Endothelial cell of umbilical vein (primary cell): ENCODE results near the gene HOXB5. TPM values are rescaled to one million over a fixed set of nuclear protein-coding genes. Genes with fewer than 3 reads are reported as not detected.

Experiments used
- Bru-seq: library from RNA; stranded (reverse); fragments of 400-500 nt; gene quantifications from one replicate; lab custom pipeline; 2021; lab: Mats Ljungman, UMichigan
- BruChase-seq, 2 experiments: library from RNA; stranded (reverse); fragments of 400-500 nt; gene quantifications; one replicate each; lab custom pipeline; 2021; lab: Mats Ljungman, UMichigan
- BruUV-seq: library from RNA; stranded (reverse); fragments of 400-500 nt; replicated peaks from 2 replicates; lab custom pipeline; 2021; lab: Mats Ljungman, UMichigan
- CTCF ChIA-PET: fragments of 300-600, 350-600 bp; sonication (Branson Sonifier 250); formaldehyde crosslinking; loops from one replicate; lab custom pipeline; 2021; ENCODE audit warnings: antibody characterized with exemption, inconsistent platforms; lab: Charles Lee
- POLR2A ChIA-PET: fragments of 300-600, 350-600 bp; sonication (Branson Sonifier 250); formaldehyde crosslinking; loops from one replicate; lab custom pipeline; 2021; ENCODE audit warnings: antibody characterized with exemption, inconsistent platforms; lab: Charles Lee
- DNase-seq: peaks from one replicate; pipeline ENCODE4 v3.0.0-alpha.2; 2011; ENCODE audit warnings: low read depth, low spot score
- FAIRE-seq: peaks from 2 replicates; lab custom pipeline; 2011; peaks lifted over from hg19 to GRCh38; lab: Jason Lieb, UNC
- H2AFZ ChIP-seq: 2 replicates; pipeline ENCODE4 v1.6.0; 2012; ENCODE audit warnings: low read depth, low read length, control low read depth, inconsistent platforms
- H3K27ac ChIP-seq: 2 replicates; pipeline ENCODE4 v1.5.1; 2011; ENCODE audit warnings: low read depth, mild to moderate bottlenecking, control low read depth, low read length, moderate library complexity; ENCODE audit not compliant: insufficient read depth
- H3K27me3 ChIP-seq, 2 experiments: 2 replicates each; pipeline versions ENCODE4 v1.6.0 to v1.6.1; 2011; ENCODE audit warnings: low read length in 2 of 2, mixed read lengths in 1 of 2; ENCODE audit not compliant: control insufficient read depth in 2 of 2, insufficient read depth in 2 of 2
- H3K36me3 ChIP-seq, 2 experiments: 2 replicates in 1 of 2; 3 replicates in 1 of 2; pipeline ENCODE4 v1.5.1; 2011; ENCODE audit warnings: low read length in 2 of 2, mild to moderate bottlenecking in 1 of 2, moderate library complexity in 1 of 2; ENCODE audit not compliant: control insufficient read depth in 2 of 2, insufficient read depth in 2 of 2; ENCODE audit errors: extremely low read depth in 1 of 2
- H3K4me1 ChIP-seq: 3 replicates; pipeline ENCODE4 v1.5.1; 2011; ENCODE audit warnings: mild to moderate bottlenecking, low read length; ENCODE audit not compliant: control insufficient read depth, insufficient read depth; ENCODE audit errors: extremely low read depth
- H3K4me2 ChIP-seq: 2 replicates; pipeline ENCODE4 v1.6.1; 2011; ENCODE audit warnings: low read length, control low read depth, mixed read lengths; ENCODE audit not compliant: insufficient read depth
- H3K4me3 ChIP-seq, 3 experiments: fragments of 200-600 bp in 1 of 3; sonication (generic), shearing (Covaris generic) in 1 of 3; replicated peaks in 1 of 3; 2 replicates each; pipeline ENCODE4 v1.5.1; 2011 to 2016; ENCODE audit warnings: control low read depth in 3 of 3, low read length in 3 of 3, mild to moderate bottlenecking in 2 of 3, inconsistent platforms in 1 of 3, low read depth in 1 of 3, moderate library complexity in 1 of 3; ENCODE audit not compliant: insufficient read depth in 1 of 3
- H3K79me2 ChIP-seq: 2 replicates; pipeline ENCODE4 v1.6.0; 2012; ENCODE audit warnings: low read length, inconsistent platforms; ENCODE audit not compliant: control insufficient read depth, insufficient read depth
- H3K9ac ChIP-seq: replicated peaks from 2 replicates; pipeline ENCODE3; 2011; ENCODE audit warnings: low read length, control low read depth; ENCODE audit not compliant: insufficient read depth; ENCODE audit errors: extremely low read depth
- H3K9me1 ChIP-seq: replicated peaks from 3 replicates; pipeline ENCODE4 v1.6.0; 2011; ENCODE audit warnings: mild to moderate bottlenecking, low read length; ENCODE audit not compliant: control insufficient read depth, insufficient read depth; ENCODE audit errors: extremely low read depth
- H3K9me3 ChIP-seq: replicated peaks from 2 replicates; pipeline ENCODE4 v1.5.1; 2012; ENCODE audit warnings: low read length, inconsistent platforms; ENCODE audit not compliant: control insufficient read depth, insufficient read depth
- H4K20me1 ChIP-seq: replicated peaks from 2 replicates; pipeline ENCODE3; 2011; ENCODE audit warnings: mild to moderate bottlenecking, low read length; ENCODE audit not compliant: control insufficient read depth, insufficient read depth; ENCODE audit errors: extremely low read depth
- GATA2 ChIP-seq: IDR thresholded peaks from 2 replicates; pipeline ENCODE4 v1.7.0; 2011; ENCODE audit warnings: low read depth, mild to moderate bottlenecking, moderate library complexity, mixed read lengths, low read length; ENCODE audit not compliant: insufficient read length, insufficient read depth
- MYC ChIP-seq: IDR thresholded peaks from one replicate; pipeline ENCODE4 v1.6.1; 2011; ENCODE audit warnings: mild to moderate bottlenecking, low read depth, low read length
- POLR2A ChIP-seq: IDR thresholded peaks from 2 replicates; pipeline ENCODE4 v1.6.1; 2012; ENCODE audit warnings: low read depth, mild to moderate bottlenecking, control low read depth, low read length
- POLR2AphosphoS5 ChIP-seq: IDR thresholded peaks from 2 replicates; pipeline ENCODE4 v1.6.1; 2012; ENCODE audit warnings: low read depth, mild to moderate bottlenecking, control low read depth, low read length, moderate library complexity; ENCODE audit not compliant: insufficient read depth
- dilution Hi-C: fragments of 300-500 bp; cut with MboI; formaldehyde crosslinking; loops from one replicate; pipeline ENCODE4 v1.15.0; 2019; ENCODE audit warnings: low sequenced_read_pairs; ENCODE audit not compliant: extremely low pct_ligation_motif_present
- intact Hi-C: fragments of 100-400 bp; cut with micrococcal nuclease; formaldehyde crosslinking; loops from one replicate; pipeline ENCODE4 v1.10.0; 2022
- long read RNA-seq: library from polyadenylated mRNA; stranded (forward); transcript quantifications from one replicate; pipeline ENCODE4 v2.0.0, GENCODE V29; 2021
- polyA minus RNA-seq, 3 experiments: library from RNA; depleted of rRNA, polyadenylated mRNA; stranded (reverse); fragments of >200 nt; gene quantifications; 1 replicate in 1 of 3; 2 replicates in 2 of 3; pipeline ENCODE4 v1.2.3, GENCODE V29; 2011
- polyA plus RNA-seq, 4 experiments: library from polyadenylated mRNA; depleted of rRNA in 3 of 4; stranded (reverse) in 3 of 4; unstranded in 1 of 4; fragments of >200 nt; gene quantifications; 2 replicates each; pipeline versions ENCODE4 v1.2.1 to v1.2.3, GENCODE V29; 2011 to 2012; ENCODE audit warnings: missing spikeins in 1 of 4
- total RNA-seq: library from RNA; stranded (reverse); gene quantifications from 2 replicates; pipeline ENCODE4 v1.2.3, GENCODE V29; 2021
- TF ChIP-seq, protein P1 (sequence below): IDR thresholded peaks from 2 replicates; pipeline ENCODE4 v1.6.1; 2011; ENCODE audit not compliant: insufficient read depth, insufficient read length

The HOXB5 gene
- total RNA-seq (7.3 and 8.5 TPM in 2 replicates), polyA plus RNA-seq (2.0 and 2.6 TPM in 2 replicates), polyA minus RNA-seq (0.57 and 0.58 TPM in 2 replicates), Bru-seq, nascent RNA (percentile 77 among the genes with signal in this experiment), BruChase-seq, experiment 1, labeled RNA remaining after a 6-hour chase (percentile 87 among the genes with signal in this experiment), BruChase-seq, experiment 2, labeled RNA remaining after a 2-hour chase (percentile 92 among the genes with signal in this experiment)
- 1.0 and 1.1 TPM in 2 replicates for polyA plus RNA-seq (2011; cell fraction: cytosol; rRNA removed)
- polyA plus RNA-seq (2011; cell fraction: nucleus; rRNA removed): 13.1 and 13.2 TPM in 2 replicates
- polyA plus RNA-seq (2012): 3.3 and 3.5 TPM in 2 replicates
- polyA minus RNA-seq (2011; cell fraction: cytosol; rRNA and poly(A)+ RNA removed): 0.82 TPM
- polyA minus RNA-seq (2011; cell fraction: nucleus; rRNA and poly(A)+ RNA removed): 2.5 and 2.6 TPM in 2 replicates
- long read RNA-seq: 0 reads

GRCh38 chr17:48593126-48593829 is at the start of gene HOXB5:
TSS of gene HOXB5 (minus strand) at chr17:48593779. CDS start at chr17:48593682, 97 bp downstream.
- H3K4me1 ChIP-seq: peaks cover 26% of the 10 kb centered on the region
- dilution Hi-C loops: no loop called here
- no peak within 1 kb of the TSS for H3K9ac ChIP-seq
- BruUV-seq: no TSS peak
- no peaks in the 10 kb centered on the region for H3K9me1 ChIP-seq
- no peak within 1 kb of the TSS for H2AFZ ChIP-seq
- TF ChIP-seq POLR2A: no peak
- no peak for TF ChIP-seq MYC
- no peak for TF ChIP-seq POLR2AphosphoS5
- no peak for TF ChIP-seq GATA2
- TF ChIP-seq, protein P1, sequence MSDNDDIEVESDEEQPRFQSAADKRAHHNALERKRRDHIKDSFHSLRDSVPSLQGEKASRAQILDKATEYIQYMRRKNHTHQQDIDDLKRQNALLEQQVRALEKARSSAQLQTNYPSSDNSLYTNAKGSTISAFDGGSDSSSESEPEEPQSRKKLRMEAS: no peak
- intact Hi-C loops: loop anchor here (1.0 kb wide), 1 partner anchor 97 kb away; no protein-coding TSS in a partner anchor
- no peaks in the 10 kb centered on the region for H3K27me3 ChIP-seq
- H4K20me1 ChIP-seq: no peaks in the 10 kb centered on the region
- ChIA-PET POLR2A (no interaction called here), CTCF (interaction anchor here (0.8 to 4.2 kb wide), 23 partner anchors 19 to 384 kb away, joined by 3 to 31 read pairs (median 4); no protein-coding TSS in a partner anchor)
- peaks cover 3 to 11% of the 10 kb centered on the region in 2 experiments for H3K36me3 ChIP-seq
- DNase-seq (no peak), FAIRE-seq (no peak)
- peaks cover 36% of the 10 kb centered on the region for H3K79me2 ChIP-seq
- H3K4me2 ChIP-seq: peak within 1 kb of the TSS; percentile 13
- H3K4me3 ChIP-seq: no peak within 1 kb of the TSS
- H3K9me3 ChIP-seq: no peaks in the 10 kb centered on the region
- H3K27ac ChIP-seq: peak within 1 kb of the TSS; percentile 0
